A549 (cell line): ENCODE results near the gene FERMT3. TPM values are rescaled to one million over a fixed set of nuclear protein-coding genes. Genes with fewer than 3 reads are reported as not detected.

Source experiments
- ATAC-seq, 2 experiments: fragments of 200-7000 bp in 1 of 2; fragments of >200 bp in 1 of 2; cut with Nextera tagmentation in 1 of 2; cut with Tn5 transposase in 1 of 2; 3 replicates each; pipeline versions ENCODE4 v1.8.0 to v1.9.1; 2018 to 2020; ENCODE audit warnings: mild to moderate bottlenecking in 1 of 2, moderate library complexity in 1 of 2
- CTCF ChIA-PET: fragments of 300-600 bp; sonication (Branson Sonifier 250); formaldehyde crosslinking; extraction: SDS; loops from one replicate; lab custom pipeline; 2021; ENCODE audit warnings: antibody characterized with exemption, inconsistent platforms; lab: Yijun Ruan, JAX
- POLR2A ChIA-PET: fragments of 350-600 bp; formaldehyde crosslinking; extraction: SDS; loops from one replicate; lab custom pipeline; 2021; ENCODE audit warnings: antibody characterized with exemption, inconsistent platforms; lab: Yijun Ruan, JAX
- DNase-seq, 2 experiments: peaks; one replicate each; pipeline versions ENCODE4 v3.0.0 to v3.0.0-alpha.2; 2011 to 2016; ENCODE audit warnings: low read depth in 1 of 2, low spot score in 1 of 2
- FAIRE-seq: peaks from 2 replicates; lab custom pipeline; 2011; peaks lifted over from hg19 to GRCh38; lab: Jason Lieb, UNC
- H3K27ac ChIP-seq, 2 experiments: fragments of >200 bp; sonication (Bioruptor Twin); formaldehyde crosslinking; 3 replicates each; pipeline ENCODE4 v1.5.1; 2016 to 2017
- H3K4me1 ChIP-seq: fragments of >200 bp; sonication (Bioruptor Twin); formaldehyde crosslinking; 3 replicates; pipeline ENCODE4 v1.6.1; 2016
- H3K4me2 ChIP-seq: fragments of >200 bp; sonication (Bioruptor Twin); formaldehyde crosslinking; 3 replicates; pipeline ENCODE4 v1.6.1; 2016
- H3K4me3 ChIP-seq: fragments of >200 bp; sonication (Bioruptor Twin); formaldehyde crosslinking; 3 replicates; pipeline ENCODE4 v1.5.1; 2016
- H3K9me3 ChIP-seq: fragments of >200 bp; sonication (Bioruptor Twin); formaldehyde crosslinking; 3 replicates; pipeline ENCODE4 v1.6.1; 2016
- BHLHE40 ChIP-seq: IDR thresholded peaks from 2 replicates; pipeline ENCODE4 v1.6.1; 2012; ENCODE audit warnings: low read depth, low read length, inconsistent platforms
- CBX2 ChIP-seq: fragments of 200-600 bp; sonication (generic); IDR thresholded peaks from 2 replicates; pipeline ENCODE4 v1.6.1; 2016; ENCODE audit warnings: low read depth, mild to moderate bottlenecking, borderline replicate concordance
- CBX8 ChIP-seq: fragments of 200-600 bp; sonication (generic); IDR thresholded peaks from 2 replicates; pipeline ENCODE4 v1.6.1; 2016
- CHD2 ChIP-seq: fragments of 150-350 bp; IDR thresholded peaks from 2 replicates; pipeline ENCODE4 v1.6.1; 2014; ENCODE audit warnings: low read length; ENCODE audit not compliant: partially characterized antibody
- CTCF ChIP-seq: fragments of >200 bp; sonication (Bioruptor Twin); formaldehyde crosslinking; IDR thresholded peaks from 3 replicates; pipeline ENCODE4 v1.5.1; 2016
- EHMT2 ChIP-seq: fragments of 200-600 bp; sonication (generic); IDR thresholded peaks from 2 replicates; pipeline ENCODE4 v1.6.1; 2016; ENCODE audit warnings: antibody characterized with exemption, low read depth, mild to moderate bottlenecking, moderate library complexity
- EP300 ChIP-seq, 2 experiments: fragments of >200 bp; sonication (Bioruptor Twin); formaldehyde crosslinking; IDR thresholded peaks; 2 replicates in 1 of 2; 3 replicates in 1 of 2; pipeline ENCODE4 v1.6.1; 2016 to 2017
- ESRRA ChIP-seq: fragments of 150-350 bp; IDR thresholded peaks from 2 replicates; pipeline ENCODE4 v1.6.1; 2014; ENCODE audit warnings: mild to moderate bottlenecking, low read length, borderline replicate concordance
- FOSB ChIP-seq: fragments of 250-450 bp; sonication (Bioruptor Pico); IDR thresholded peaks from 2 replicates; pipeline ENCODE4 v1.5.0; 2020; ENCODE audit warnings: mild to moderate bottlenecking, moderate library complexity
- FOSL2 ChIP-seq, 2 experiments: fragments of 450-650 bp in 1 of 2; fragments of >200 bp in 1 of 2; sonication (Bioruptor Twin) in 1 of 2; formaldehyde crosslinking; IDR thresholded peaks; 2 replicates each; pipeline versions ENCODE4 v1.5.0 to v1.6.1; 2016 to 2020; ENCODE audit warnings: mild to moderate bottlenecking in 1 of 2, moderate library complexity in 1 of 2
- HDAC2 ChIP-seq: fragments of 200-600 bp; sonication (generic); IDR thresholded peaks from 2 replicates; pipeline ENCODE4 v1.6.1; 2016
- HES2 ChIP-seq: fragments of >200 bp; sonication (Bioruptor Twin); formaldehyde crosslinking; IDR thresholded peaks from 2 replicates; pipeline ENCODE4 v1.6.1; 2016
- HOXA7 ChIP-seq: fragments of 250-450 bp; sonication (Bioruptor Pico); IDR thresholded peaks from 2 replicates; pipeline ENCODE4 v1.5.0; 2020; ENCODE audit warnings: mild to moderate bottlenecking, moderate library complexity
- JUN ChIP-seq, 2 experiments: fragments of >200 bp; sonication (Bioruptor Twin); formaldehyde crosslinking; IDR thresholded peaks; 2 replicates in 1 of 2; 3 replicates in 1 of 2; pipeline ENCODE4 v1.6.1; 2016 to 2017
- JUNB ChIP-seq: fragments of >200 bp; sonication (Bioruptor Twin); formaldehyde crosslinking; IDR thresholded peaks from 2 replicates; pipeline ENCODE4 v1.6.1; 2016
- KDM1A ChIP-seq: fragments of 200-600 bp; sonication (generic); IDR thresholded peaks from 2 replicates; pipeline ENCODE4 v1.6.1; 2016; ENCODE audit warnings: low read depth, mild to moderate bottlenecking
- KDM5A ChIP-seq: fragments of 200-600 bp; sonication (generic); IDR thresholded peaks from 2 replicates; pipeline ENCODE4 v1.6.1; 2016; ENCODE audit warnings: antibody characterized with exemption, mild to moderate bottlenecking
- MAZ ChIP-seq: fragments of 150-350 bp; IDR thresholded peaks from 2 replicates; pipeline ENCODE4 v1.6.1; 2014; ENCODE audit warnings: antibody characterized with exemption, low read depth, low read length, borderline replicate concordance
- MYC ChIP-seq: IDR thresholded peaks from 2 replicates; pipeline ENCODE4 v1.6.1; 2012; ENCODE audit warnings: mild to moderate bottlenecking, inconsistent platforms, low read length, improper control_type of control experiment, borderline replicate concordance
- NPAS2 ChIP-seq: fragments of 250-450 bp; sonication (Bioruptor Pico); IDR thresholded peaks from 2 replicates; pipeline ENCODE4 v1.8.0; 2022; ENCODE audit warnings: mild to moderate bottlenecking, moderate library complexity, borderline replicate concordance
- NR3C1 ChIP-seq: fragments of >200 bp; sonication (Bioruptor Twin); formaldehyde crosslinking; IDR thresholded peaks from 3 replicates; pipeline ENCODE4 v1.6.1; 2017
- PBX3 ChIP-seq: IDR thresholded peaks from 2 replicates; pipeline ENCODE4 v1.6.1; 2012
- POLR2A ChIP-seq: IDR thresholded peaks from 2 replicates; pipeline ENCODE4 v1.6.1; 2012; ENCODE audit warnings: mild to moderate bottlenecking, low read length
- RAD21 ChIP-seq, 2 experiments: fragments of >200 bp in 1 of 2; sonication (Bioruptor Twin) in 1 of 2; formaldehyde crosslinking in 1 of 2; IDR thresholded peaks in 1 of 2; conservative IDR thresholded peaks in 1 of 2; 2 replicates in 1 of 2; 3 replicates in 1 of 2; pipeline ENCODE4 v1.6.1; 2012 to 2018; ENCODE audit warnings: inconsistent platforms in 1 of 2
- REST ChIP-seq: fragments of 200-600 bp; sonication (generic); IDR thresholded peaks from 2 replicates; pipeline ENCODE4 v1.6.1; 2016; ENCODE audit warnings: antibody characterized with exemption, mild to moderate bottlenecking, moderate library complexity
- SMC3 ChIP-seq: fragments of >200 bp; sonication (Bioruptor Twin); formaldehyde crosslinking; IDR thresholded peaks from 3 replicates; pipeline ENCODE4 v1.6.1; 2018; ENCODE audit warnings: inconsistent platforms
- SREBF2 ChIP-seq: fragments of 450-650 bp; IDR thresholded peaks from 2 replicates; pipeline ENCODE4 v1.6.1; 2014; ENCODE audit warnings: mild to moderate bottlenecking, moderate library complexity
- TP53 ChIP-seq: fragments of 250-450 bp; sonication (Bioruptor Pico); IDR thresholded peaks from 2 replicates; pipeline ENCODE4 v1.5.0; 2021; ENCODE audit warnings: mild to moderate bottlenecking, moderate library complexity
- ZC3H11A ChIP-seq: fragments of 450-650 bp; IDR thresholded peaks from 2 replicates; pipeline ENCODE4 v1.6.1; 2014; ENCODE audit warnings: antibody characterized with exemption, mild to moderate bottlenecking
- WGBS: methylation state at CpG from one replicate; pipeline ENCODE4 v1.1.6; 2017; ENCODE audit errors: missing lambda C conversion rate; 5-methylcytosine and 5-hydroxymethylcytosine counted together
- polyA plus RNA-seq, 4 experiments: library from polyadenylated mRNA; depleted of rRNA in 3 of 4; stranded (reverse); fragments of >200 nt; fragmentation: RNase III in 1 of 4; extraction: RNeasy Plus Mini Kit Qiagen cat#74134 plus additional on column Dnase treatment in 1 of 4; gene quantifications; 2 replicates in 3 of 4; 3 replicates in 1 of 4; pipeline ENCODE4 v1.2.3, GENCODE V29; 2011 to 2017

FERMT3 gene
- polyA plus RNA-seq, 2 of the 4 experiments (the other 2 are of a cell fraction), result 0.56 to 2.1 TPM

GRCh38 chr11:64219755-64220154 is 13.2 kb downstream of the FERMT3 start:
- FAIRE-seq (no peak), ATAC-seq (no peak; a peak in 1 of 6 replicates), DNase-seq (no peak)
- Histone ChIP-seq H3K4me3 (no peak overlapping the region), H3K4me1 (peaks cover 7% of the 10 kb centered on the region; the same call in 1 of the 3 replicates), H3K9me3 (no peaks in the 10 kb centered on the region), H3K4me2 (no peak overlapping the region), H3K27ac (no peak overlapping the region)
- ChIA-PET POLR2A (interaction anchor here (0.6 to 1.5 kb wide), 2 partner anchors 9 to 771 kb away, joined by 5 read pairs; no protein-coding TSS in a partner anchor), CTCF (interaction anchor here (0.9 to 19.9 kb wide), 4 partner anchors 14 to 85 kb away, joined by 3 to 254 read pairs (median 5); partner anchors contain the start of genes FERMT3, PLCB3 and VEGFB)
- no peak for TF ChIP-seq MYC
- TF ChIP-seq ESRRA, result no peak
- TF ChIP-seq JUNB, result no peak
- no peak for TF ChIP-seq JUN (IDR thresholded peaks at IDR 0.05)
- TF ChIP-seq SMC3, result no peak
- TF ChIP-seq BHLHE40, result no peak
- TF ChIP-seq HOXA7 (CRISPR knock-in tag), result no peak
- TF ChIP-seq MAZ, result no peak
- TF ChIP-seq EHMT2, result no peak
- no peak for TF ChIP-seq NPAS2 (CRISPR knock-in tag)
- TF ChIP-seq CHD2, result no peak
- no peak for TF ChIP-seq EP300 (IDR thresholded peaks at IDR 0.05)
- TF ChIP-seq CBX8, result no peak
- TF ChIP-seq SREBF2, result no peak
- no peak for TF ChIP-seq CTCF
- no peak for TF ChIP-seq CBX2
- TF ChIP-seq RAD21 (conservative IDR thresholded peaks at IDR 0.05 in 1 of 2, IDR thresholded peaks at IDR 0.05 in 1 of 2), result no peak
- no peak for TF ChIP-seq HES2
- 83% methylated on average over 7 of the region's 10 CpGs for WGBS

GRCh38 chr11:64220271-64220670 is 13.8 kb downstream of the FERMT3 start:
- no peak overlapping the region for H3K4me3 ChIP-seq
- CTCF ChIA-PET, result interaction anchor here (0.9 to 19.9 kb wide), 4 partner anchors 14 to 84 kb away, joined by 3 to 254 read pairs (median 5); partner anchors contain the start of genes FERMT3, PLCB3 and VEGFB

More at GRCh38 chr11:64220271-64220670, 13.8 kb downstream of the FERMT3 start:
- WGBS, result 87% methylated on average over 15 of the region's 17 CpGs
- POLR2A ChIA-PET, result interaction anchor here (0.5 to 1.5 kb wide), 3 partner anchors 10 to 21 kb away, joined by 3 to 5 read pairs (median 3); partner anchors contain the start of gene FKBP2
- no peak for FAIRE-seq
- Histone ChIP-seq H3K27ac (no peak overlapping the region), H3K9me3 (no peaks in the 10 kb centered on the region), H3K4me1 (peaks cover 12% of the 10 kb centered on the region; the same call in 2 of the 3 replicates), H3K4me2 (no peak overlapping the region)
- TF ChIP-seq PBX3, result no peak
- no peak for TF ChIP-seq FOSL2 (IDR thresholded peaks at IDR 0.05)
- TF ChIP-seq FOSL2 (CRISPR knock-in tag; IDR thresholded peaks at IDR 0.05), result no peak
- no peak for TF ChIP-seq HDAC2
- no peak for TF ChIP-seq REST
- no peak for TF ChIP-seq TP53
- no peak for TF ChIP-seq POLR2A
- no peak for TF ChIP-seq NPAS2 (CRISPR knock-in tag)
- TF ChIP-seq NR3C1, result no peak
- no peak for TF ChIP-seq BHLHE40
- TF ChIP-seq ZC3H11A, result no peak
- no peak for TF ChIP-seq FOSB
- no peak for TF ChIP-seq RAD21 (conservative IDR thresholded peaks at IDR 0.05 in 1 of 2, IDR thresholded peaks at IDR 0.05 in 1 of 2)
- no peak for TF ChIP-seq KDM1A
- no peak for TF ChIP-seq KDM5A
- no peak for ATAC-seq
- no peak for DNase-seq
